Bronchus fibroblast of lung (primary cell): ENCODE results near the gene AGAP4. TPM values are rescaled to one million over a fixed set of nuclear protein-coding genes. Genes with fewer than 3 reads are reported as not detected.

Experiments
- total RNA-seq: library from RNA; depleted of rRNA; stranded (reverse); fragments of >200 nt; gene quantifications from 2 replicates; pipeline ENCODE4 v1.2.3, GENCODE V29; 2015

The AGAP4 gene
- 1.6 and 1.7 TPM in 2 replicates for total RNA-seq

GRCh38 chr10:45847400-45847799 is at the start of gene AGAP4:
Gene AGAP4 (minus strand): TSS chr10:45847500. CDS start chr10:45847347, 153 bp downstream.

Other genes starting within 250 kb of the AGAP4 start
- 5.9 and 7.1 TPM in 2 replicates for gene ZFAND4, start 174.7 kb downstream of the AGAP4 start, total RNA-seq
- gene WASHC2C, start 120.2 kb downstream of the AGAP4 start, total RNA-seq: 13.4 and 13.8 TPM in 2 replicates
- gene TIMM23, start 125.0 kb upstream of the AGAP4 start, total RNA-seq: 125 and 127 TPM in 2 replicates
- gene NCOA4, start 183.1 kb upstream of the AGAP4 start, total RNA-seq: 75.7 and 87.3 TPM in 2 replicates
- not detected in 2 replicates for gene MSMB, start 198.8 kb upstream of the AGAP4 start, total RNA-seq